ENCODE data around the gene RAB44.

- TF ChIP-seq TAF1 (IDR thresholded peaks at IDR 0.05; ENCODE audit: low read depth, low read length) (no peak), POLR2A (IDR thresholded peaks at IDR 0.05; ENCODE audit: low read depth, low read length) (no peak), POLR2AphosphoS5 (IDR thresholded peaks at IDR 0.05; ENCODE audit: low read depth, low read length) (no peak), SPI1 (IDR thresholded peaks at IDR 0.05; ENCODE audit: low read depth, low read length) (no peak), POU2F2 (IDR thresholded peaks at IDR 0.05; ENCODE audit: low read depth, low read length) (no peak)
Observed at GRCh38 chr6:36725581-36725980, 28.0 kb downstream of the RAB44 start.

All from GM12891 (cell line).